ENCODE measurements around the gene SH3GLB1.

- TF ChIP-seq POLR2A (IDR thresholded peaks at IDR 0.05) (no peak), CTCF (IDR thresholded peaks at IDR 0.05) (no peak)
Measured at GRCh38 chr1:86773341-86774288, 69.2 kb downstream of the SH3GLB1 start.
